Smooth muscle cell (in vitro differentiated cells): ENCODE results near the gene OTOS. TPM values are rescaled to one million over a fixed set of nuclear protein-coding genes. Genes with fewer than 3 reads are reported as not detected.

ENCODE experiments used
- DNase-seq: peaks from one replicate; lab custom pipeline; 2025; ENCODE audit not compliant: unreplicated experiment; lab: John Stamatoyannopoulos, UW
- H2AFZ ChIP-seq: fragments of 200-600 bp; sonication (generic); 2 replicates; pipeline ENCODE4 v1.6.0; 2016; ENCODE audit warnings: antibody characterized with exemption, low read depth, mild to moderate bottlenecking
- H3F3A ChIP-seq: fragments of 200-600 bp; sonication (generic); 2 replicates; pipeline ENCODE4 v1.6.0; 2017; ENCODE audit warnings: antibody characterized with exemption, low read depth
- H3K27ac ChIP-seq: fragments of 200-600 bp; sonication (generic); 2 replicates; pipeline ENCODE4 v1.5.1; 2016; ENCODE audit warnings: low read depth, mild to moderate bottlenecking
- H3K27me3 ChIP-seq: fragments of 200-600 bp; sonication (generic); 2 replicates; pipeline ENCODE4 v1.6.1; 2016; ENCODE audit warnings: low read depth, mild to moderate bottlenecking
- H3K36me3 ChIP-seq: fragments of 200-600 bp; sonication (generic); 2 replicates; pipeline ENCODE4 v1.5.1; 2016; ENCODE audit warnings: low read depth
- H3K4me1 ChIP-seq: fragments of 200-600 bp; sonication (generic); 2 replicates; pipeline ENCODE4 v1.5.1; 2016; ENCODE audit warnings: low read depth
- H3K4me2 ChIP-seq: fragments of 200-600 bp; sonication (generic); 2 replicates; pipeline ENCODE4 v1.6.0; 2016; ENCODE audit warnings: mild to moderate bottlenecking
- H3K4me3 ChIP-seq: fragments of 200-600 bp; sonication (generic); 2 replicates; pipeline ENCODE4 v1.5.1; 2016; ENCODE audit warnings: mild to moderate bottlenecking
- H3K79me2 ChIP-seq: fragments of 200-600 bp; sonication (generic); 2 replicates; pipeline ENCODE4 v1.6.0; 2016; ENCODE audit warnings: low read depth, mild to moderate bottlenecking
- H3K9ac ChIP-seq: fragments of 200-600 bp; sonication (generic); 2 replicates; pipeline ENCODE4 v1.6.0; 2016; ENCODE audit warnings: low read depth
- H3K9me3 ChIP-seq: fragments of 200-600 bp; sonication (generic); replicated peaks from 2 replicates; pipeline ENCODE4 v1.5.1; 2016; ENCODE audit warnings: low read depth
- H4K20me1 ChIP-seq: fragments of 200-600 bp; sonication (generic); 2 replicates; pipeline ENCODE4 v1.6.0; 2016; ENCODE audit warnings: low read depth
- CTCF ChIP-seq: fragments of 200-600 bp; sonication (generic); IDR thresholded peaks from 2 replicates; pipeline ENCODE4 v1.5.1; 2017; ENCODE audit warnings: borderline replicate concordance, mild to moderate bottlenecking, antibody characterized with exemption; ENCODE audit not compliant: insufficient read depth, poor library complexity, severe bottlenecking
- WGBS: methylation state at CpG from one replicate; pipeline ENCODE4 v1.1.7; 2016; ENCODE audit warnings: low lambda C conversion rate; 5-methylcytosine and 5-hydroxymethylcytosine counted together
- polyA plus RNA-seq: library from polyadenylated mRNA; unstranded; fragments of >200 nt; fragmentation: Nextera tagmentation; extraction: Ambion mirVana; gene quantifications from 2 replicates; pipeline ENCODE4 v1.2.1, GENCODE V29; 2016
- total RNA-seq: library from RNA; depleted of rRNA; stranded (reverse); fragments of >200 nt; gene quantifications from 2 replicates; pipeline ENCODE4 v1.2.3, GENCODE V29; 2014

OTOS gene
- total and polyA plus RNA-seq, 2 experiments from 2014 or later, result not detected

- Histone ChIP-seq H3K4me3 (no peak overlapping the region), H3K4me1 (peaks cover 4% of the 10 kb centered on the region), H3K27me3 (no peaks in the 10 kb centered on the region), H3K9me3 (no peaks in the 10 kb centered on the region), H3K9ac (no peak overlapping the region), H4K20me1 (peaks cover 13% of the 10 kb centered on the region), H3F3A (no peaks in the 10 kb centered on the region), H3K4me2 (no peak overlapping the region), H3K36me3 (peaks cover 12% of the 10 kb centered on the region), H2AFZ (no peak overlapping the region), H3K79me2 (peaks cover 18% of the 10 kb centered on the region), H3K27ac (no peak overlapping the region)
- WGBS, result 96% methylated on average over 22 of the region's 22 CpGs
- no peak for DNase-seq
- no peak for TF ChIP-seq CTCF
Observed at GRCh38 chr2:240131941-240132650, 8.4 kb downstream of the OTOS start.

GRCh38 chr2:240131296-240131695 is 9.2 kb downstream of the OTOS start:
- Histone ChIP-seq H3K79me2 (peaks cover 18% of the 10 kb centered on the region), H3F3A (no peaks in the 10 kb centered on the region), H3K9me3 (no peaks in the 10 kb centered on the region), H3K9ac (no peak overlapping the region), H4K20me1 (peaks cover 13% of the 10 kb centered on the region), H3K4me1 (peaks cover 4% of the 10 kb centered on the region), H3K27me3 (no peaks in the 10 kb centered on the region), H3K36me3 (peaks cover 12% of the 10 kb centered on the region), H3K4me2 (no peak overlapping the region), H2AFZ (no peak overlapping the region), H3K4me3 (no peak overlapping the region), H3K27ac (no peak overlapping the region)
- WGBS, result 98% methylated on average over 16 of the region's 16 CpGs
- DNase-seq, result no peak
- TF ChIP-seq CTCF, result no peak

- Histone ChIP-seq H3K4me2 (no peak overlapping the region), H2AFZ (no peak overlapping the region), H3K9me3 (no peaks in the 10 kb centered on the region), H3K36me3 (peaks cover 12% of the 10 kb centered on the region), H3K4me1 (peaks cover 4% of the 10 kb centered on the region), H3K9ac (no peak overlapping the region), H3K27me3 (no peaks in the 10 kb centered on the region), H3F3A (no peaks in the 10 kb centered on the region), H3K79me2 (peaks cover 13% of the 10 kb centered on the region), H3K27ac (no peak overlapping the region), H4K20me1 (peaks cover 13% of the 10 kb centered on the region), H3K4me3 (no peak overlapping the region)
- DNase-seq, result no peak
- no peak for TF ChIP-seq CTCF
- 95% methylated on average over 23 of the region's 23 CpGs for WGBS
Observed at GRCh38 chr2:240130393-240131195, 9.9 kb downstream of the OTOS start.
